H1 (cell line): ENCODE data around the gene DEXI. TPM values are rescaled to one million over a fixed set of nuclear protein-coding genes. Genes with fewer than 3 reads are reported as not detected.

Source experiments
- CTCF ChIA-PET: fragments of 300-600 bp; sonication (Branson Sonifier 250); formaldehyde crosslinking; loops from one replicate; lab custom pipeline; 2021; ENCODE audit not compliant: partially characterized antibody; lab: Charles Lee
- POLR2A ChIA-PET: fragments of 300-600 bp; sonication (Branson Sonifier 250); formaldehyde crosslinking; loops from one replicate; lab custom pipeline; 2021; ENCODE audit warnings: inconsistent platforms; ENCODE audit not compliant: partially characterized antibody; lab: Charles Lee
- DNase-seq, 2 experiments: peaks; one replicate each; pipeline versions ENCODE4 v3.0.0 to v3.0.0-alpha.2; 2010 to 2022; ENCODE audit warnings: low spot score in 2 of 2, low read depth in 1 of 2, mixed read lengths in 1 of 2
- FAIRE-seq: peaks from 2 replicates; lab custom pipeline; 2011; peaks lifted over from hg19 to GRCh38; lab: Jason Lieb, UNC
- H2AFZ ChIP-seq: 2 replicates; pipeline ENCODE4 v1.8.1; 2012; ENCODE audit warnings: low read length, inconsistent platforms
- H2AK5ac ChIP-seq: 2 replicates; pipeline ENCODE4 v1.6.1; 2013; ENCODE audit warnings: low read depth, low read length
- H2BK120ac ChIP-seq: replicated peaks from 2 replicates; pipeline ENCODE3; 2013; ENCODE audit warnings: low read depth, low read length, inconsistent platforms
- H2BK12ac ChIP-seq: 2 replicates; pipeline ENCODE4 v1.6.1; 2013; ENCODE audit warnings: low read depth, low read length
- H2BK15ac ChIP-seq: 2 replicates; pipeline ENCODE4 v1.6.1; 2013; ENCODE audit warnings: low read length
- H2BK20ac ChIP-seq: 2 replicates; pipeline ENCODE4 v1.6.1; 2013; ENCODE audit warnings: low read length
- H2BK5ac ChIP-seq: 2 replicates; pipeline ENCODE4 v1.6.1; 2013; ENCODE audit warnings: low read depth, low read length
- H3K14ac ChIP-seq: 2 replicates; pipeline ENCODE4 v1.6.1; 2013; ENCODE audit warnings: inconsistent platforms; ENCODE audit not compliant: insufficient read length
- H3K18ac ChIP-seq: 2 replicates; pipeline ENCODE4 v1.6.1; 2013; ENCODE audit warnings: low read length; ENCODE audit errors: extremely low read depth
- H3K23ac ChIP-seq: 2 replicates; pipeline ENCODE4 v1.6.1; 2013; ENCODE audit warnings: inconsistent platforms; ENCODE audit not compliant: insufficient read length
- H3K23me2 ChIP-seq: 2 replicates; pipeline ENCODE4 v1.6.1; 2013; ENCODE audit warnings: low read depth, low read length
- H3K27ac ChIP-seq: 2 replicates; pipeline ENCODE4 v1.6.1; 2011; ENCODE audit warnings: low read depth, low read length, inconsistent platforms
- H3K27me3 ChIP-seq, 4 experiments: replicated peaks in 1 of 4; 1 replicate in 1 of 4; 2 replicates in 3 of 4; pipeline versions ENCODE4 v1.6.1 to v1.8.1; 2011 to 2013; ENCODE audit warnings: low read length in 3 of 4, mild to moderate bottlenecking in 3 of 4, inconsistent platforms in 2 of 4, mixed read lengths in 2 of 4, moderate library complexity in 1 of 4; ENCODE audit not compliant: control insufficient read depth in 3 of 4, insufficient read depth in 3 of 4; ENCODE audit errors: extremely low read depth in 1 of 4
- H3K36me3 ChIP-seq, 4 experiments: 2 replicates each; pipeline versions ENCODE4 v1.6.1 to v1.8.1; 2011 to 2013; ENCODE audit warnings: mild to moderate bottlenecking in 4 of 4, low read length in 3 of 4, moderate library complexity in 2 of 4, control low read depth in 1 of 4, inconsistent platforms in 1 of 4; ENCODE audit not compliant: insufficient read depth in 4 of 4, control insufficient read depth in 2 of 4
- H3K4ac ChIP-seq: replicated peaks from 2 replicates; pipeline ENCODE3; 2013; ENCODE audit warnings: low read length, low read depth, mixed read lengths, inconsistent platforms; ENCODE audit not compliant: insufficient read length
- H3K4me1 ChIP-seq, 4 experiments: replicated peaks in 1 of 4; 1 replicate in 1 of 4; 2 replicates in 3 of 4; pipeline versions ENCODE4 v1.6.1 to v1.8.1; 2011 to 2013; ENCODE audit warnings: low read length in 3 of 4, inconsistent platforms in 2 of 4, mixed read lengths in 1 of 4; ENCODE audit not compliant: insufficient read depth in 4 of 4, control insufficient read depth in 3 of 4
- H3K4me2 ChIP-seq, 2 experiments: 2 replicates each; pipeline versions ENCODE4 v1.6.1 to v1.8.1; 2011 to 2013; ENCODE audit warnings: low read depth in 2 of 2, low read length in 2 of 2, control low read depth in 1 of 2, inconsistent platforms in 1 of 2, mild to moderate bottlenecking in 1 of 2; ENCODE audit not compliant: insufficient read depth in 1 of 2
- H3K4me3 ChIP-seq, 4 experiments: fragments of 200-600, 300-600 bp in 1 of 4; sonication (generic), shearing (Covaris generic), sonication (Bioruptor Twin) in 1 of 4; 2 replicates each; pipeline versions ENCODE4 v1.5.1 to v1.8.1; 2011 to 2016; ENCODE audit warnings: low read length in 4 of 4, low read depth in 3 of 4, control low read depth in 2 of 4, inconsistent platforms in 2 of 4, mild to moderate bottlenecking in 2 of 4, mixed read lengths in 1 of 4, moderate library complexity in 1 of 4; ENCODE audit not compliant: insufficient read depth in 2 of 4; ENCODE audit errors: extremely low read depth in 1 of 4
- H3K56ac ChIP-seq: replicated peaks from 2 replicates; pipeline ENCODE3; 2013; ENCODE audit warnings: low read depth, mild to moderate bottlenecking, mixed read lengths, low read length, inconsistent platforms; ENCODE audit not compliant: insufficient read length
- H3K79me1 ChIP-seq: 2 replicates; pipeline ENCODE4 v1.6.1; 2013; ENCODE audit warnings: low read depth, low read length, control low read depth
- H3K79me2 ChIP-seq, 2 experiments: 2 replicates each; pipeline versions ENCODE4 v1.6.1 to v1.8.1; 2012 to 2013; ENCODE audit warnings: low read length in 2 of 2, mild to moderate bottlenecking in 2 of 2, inconsistent platforms in 1 of 2; ENCODE audit not compliant: insufficient read depth in 2 of 2, control insufficient read depth in 1 of 2
- H3K9ac ChIP-seq, 4 experiments: replicated peaks in 1 of 4; 1 replicate in 1 of 4; 2 replicates in 3 of 4; pipeline versions ENCODE4 v1.6.1 to v1.8.1; 2011 to 2013; ENCODE audit warnings: low read depth in 3 of 4, low read length in 3 of 4, control low read depth in 2 of 4, mild to moderate bottlenecking in 2 of 4, moderate library complexity in 2 of 4, inconsistent platforms in 1 of 4; ENCODE audit errors: extremely low read depth in 1 of 4
- H3K9me3 ChIP-seq, 2 experiments: 2 replicates each; pipeline versions ENCODE4 v1.6.1 to v1.8.1; 2012 to 2013; ENCODE audit warnings: mild to moderate bottlenecking in 2 of 2, moderate library complexity in 2 of 2, control low read depth in 1 of 2, inconsistent platforms in 1 of 2, low read depth in 1 of 2, low read length in 1 of 2, mixed read lengths in 1 of 2; ENCODE audit not compliant: insufficient read depth in 2 of 2
- H4K20me1 ChIP-seq, 2 experiments: replicated peaks in 1 of 2; 2 replicates each; pipeline versions ENCODE3 to v1.8.1; 2011 to 2013; ENCODE audit warnings: inconsistent platforms in 2 of 2, low read length in 2 of 2, mild to moderate bottlenecking in 1 of 2; ENCODE audit not compliant: insufficient read depth in 2 of 2, control insufficient read depth in 1 of 2
- H4K5ac ChIP-seq: 2 replicates; pipeline ENCODE4 v1.6.1; 2013; ENCODE audit warnings: low read length, low read depth, mixed read lengths, inconsistent platforms; ENCODE audit not compliant: insufficient read length
- H4K8ac ChIP-seq: 2 replicates; pipeline ENCODE4 v1.8.0; 2013; ENCODE audit warnings: mild to moderate bottlenecking, moderate library complexity, low read length, inconsistent platforms; ENCODE audit not compliant: insufficient read depth; ENCODE audit errors: extremely low read depth
- H4K91ac ChIP-seq: replicated peaks from 2 replicates; pipeline ENCODE3; 2013; ENCODE audit warnings: low read length, mixed read lengths, inconsistent platforms; ENCODE audit not compliant: insufficient read length
- CTBP2 ChIP-seq: IDR thresholded peaks from 2 replicates; pipeline ENCODE4 v1.7.0; 2011; ENCODE audit warnings: borderline replicate concordance, mild to moderate bottlenecking, moderate library complexity, mixed read lengths, low read length; ENCODE audit not compliant: insufficient read depth, insufficient read length
- GABPA ChIP-seq: IDR thresholded peaks from 2 replicates; pipeline ENCODE4 v1.6.1; 2011; ENCODE audit warnings: mild to moderate bottlenecking, low read length, moderate library complexity, borderline replicate concordance; ENCODE audit not compliant: insufficient read depth
- NRF1 ChIP-seq: IDR thresholded peaks from 2 replicates; pipeline ENCODE4 v1.6.1; 2011; ENCODE audit warnings: mild to moderate bottlenecking, low read depth, low read length, improper control_type of control experiment
- PHF8 ChIP-seq: fragments of 200-600 bp; sonication (generic); conservative IDR thresholded peaks from 2 replicates; pipeline ENCODE4 v1.7.1; 2012; ENCODE audit warnings: low read depth, mild to moderate bottlenecking, inconsistent platforms, low read length, moderate library complexity
- RNF2 ChIP-seq: fragments of 200-900, 300-1000 bp; sonication (generic); IDR thresholded peaks from 2 replicates; pipeline ENCODE4 v1.7.1; 2016; ENCODE audit warnings: borderline replicate concordance, low read depth, mild to moderate bottlenecking, antibody characterized with exemption, low read length; ENCODE audit not compliant: poor library complexity, severe bottlenecking; ENCODE audit errors: missing control alignments
- RXRA ChIP-seq: IDR thresholded peaks from 2 replicates; pipeline ENCODE4 v1.6.1; 2011; ENCODE audit warnings: low read depth, mild to moderate bottlenecking, low read length, moderate library complexity; ENCODE audit not compliant: insufficient read depth
- TAF1 ChIP-seq: IDR thresholded peaks from 2 replicates; pipeline ENCODE4 v1.6.1; 2011; ENCODE audit warnings: mild to moderate bottlenecking, low read depth, low read length
- TBP ChIP-seq: IDR thresholded peaks from 2 replicates; pipeline ENCODE4 v1.6.1; 2011; ENCODE audit warnings: low read depth, low read length, improper control_type of control experiment
- WGBS, 2 experiments: shearing (Covaris generic) in 1 of 2; methylation state at CpG; one replicate each; pipeline versions ENCODE4 v1.1.6 to v1.1.7; 2013 to 2015; ENCODE audit warnings: low lambda C conversion rate in 2 of 2, mixed read lengths in 2 of 2, inconsistent platforms in 1 of 2, low coverage in 1 of 2, missing lambda C conversion rate in 1 of 2; ENCODE audit not compliant: insufficient replicate concordance in 2 of 2, insufficient coverage in 1 of 2, insufficient read length in 1 of 2; ENCODE audit errors: extremely low coverage in 1 of 2, missing lambda C conversion rate in 1 of 2; 5-methylcytosine and 5-hydroxymethylcytosine counted together
- polyA plus RNA-seq, 7 experiments: library from polyadenylated mRNA; depleted of rRNA in 3 of 7; stranded (reverse) in 5 of 7; unstranded in 2 of 7; fragments of >200 nt in 5 of 7; fragments of 200-250 nt in 2 of 7; gene quantifications; 1 replicate in 5 of 7; 2 replicates in 1 of 7; 4 replicates in 1 of 7; pipeline versions ENCODE4 v1.2.1 to v1.2.3, GENCODE V29; 2011 to 2013; ENCODE audit warnings: missing spikeins in 2 of 7, mixed read lengths in 2 of 7
- total RNA-seq: library from RNA; stranded (reverse); fragmentation: NEBNext Ultra II Directional; extraction: Animal tissue kit (Norgen Biotek cat#: 25700); gene quantifications from 2 replicates; pipeline ENCODE4 v1.2.1, GENCODE V29; 2021
- TF ChIP-seq, protein P1 (sequence below), 3 experiments: IDR thresholded peaks; 1 replicate in 2 of 3; 2 replicates in 1 of 3; pipeline versions ENCODE4 v1.5.1 to v1.6.1; 2011; ENCODE audit warnings: low read length in 3 of 3, mild to moderate bottlenecking in 3 of 3, inconsistent platforms in 2 of 3, low read depth in 1 of 3, moderate library complexity in 1 of 3; ENCODE audit not compliant: insufficient read depth in 1 of 3; ENCODE audit errors: control extremely low read depth in 1 of 3

DEXI gene
- total and polyA plus RNA-seq, 2 of the 8 experiments (the other 6 are each of a cell fraction or from before 2014, with no cell fraction given), result 39.5 to 47.3 TPM

DNA sequence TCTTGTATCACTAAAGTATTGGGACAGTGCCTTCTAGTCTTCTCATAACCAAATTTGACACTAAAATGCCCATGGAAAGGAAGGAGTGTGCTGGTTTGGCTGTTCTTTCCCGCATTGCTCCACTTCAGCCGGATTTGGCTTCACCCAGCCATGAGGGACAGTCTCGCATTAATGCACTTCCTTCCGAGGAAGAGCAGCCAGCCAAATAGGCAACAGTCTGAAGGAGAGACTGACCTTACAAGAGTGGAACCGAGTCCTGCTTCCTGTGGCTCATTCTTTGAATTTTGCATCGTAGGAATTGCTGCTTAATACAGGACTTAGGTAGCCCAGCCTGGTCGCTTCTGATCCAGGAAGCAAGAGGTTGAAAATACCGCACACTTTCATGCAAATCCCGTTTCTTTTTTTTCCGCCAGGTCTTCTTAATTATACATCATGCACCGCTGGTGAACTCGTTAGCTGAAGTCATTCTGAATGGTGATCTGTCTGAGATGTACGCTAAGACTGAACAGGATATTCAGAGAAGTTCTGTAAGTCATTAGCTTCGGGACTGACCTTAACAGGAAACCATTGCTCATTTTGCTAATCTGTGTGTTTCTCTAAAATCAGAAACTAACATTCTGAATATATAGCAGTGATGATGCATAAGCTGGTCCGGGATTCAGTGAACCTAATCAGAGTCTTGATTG, 40.3 kb upstream of the DEXI start:
- H3K4me1 ChIP-seq, result 0 out of 7 replicates have a peak, but pooled peaks cover 0 to 2% (median 0%) of the 10 kb centered on the region in 4 experiments
- CTCF ChIA-PET, result interaction anchor here (0.7 to 6.2 kb wide), 17 partner anchors 8 to 405 kb away, joined by 3 to 67 read pairs (median 4); no protein-coding TSS in a partner anchor
- no peak overlapping the region for H2BK120ac ChIP-seq
- H3K4me2 ChIP-seq, result no peak overlapping the region
- no peak overlapping the region for H3K23ac ChIP-seq
- no peaks in the 10 kb centered on the region; a peak in 1 of 8 replicates for H3K36me3 ChIP-seq
- no peak overlapping the region for H3K14ac ChIP-seq
- no peak overlapping the region for H3K56ac ChIP-seq
- H2AFZ ChIP-seq, result no peak overlapping the region
- no peak overlapping the region for H2BK12ac ChIP-seq
- H3K27ac ChIP-seq, result no peak overlapping the region
- H2BK20ac ChIP-seq, result no peak overlapping the region
- no peaks in the 10 kb centered on the region for H3K79me1 ChIP-seq
- H4K20me1 ChIP-seq, result peaks cover 0 to 3% of the 10 kb centered on the region in 2 experiments
- no peaks in the 10 kb centered on the region for H3K23me2 ChIP-seq
- H4K8ac ChIP-seq, result no peak overlapping the region
- H2BK15ac ChIP-seq, result no peak overlapping the region
- H3K9me3 ChIP-seq, result no peaks in the 10 kb centered on the region
- no peak overlapping the region for H3K18ac ChIP-seq
- no peak overlapping the region for H2AK5ac ChIP-seq
- no peaks in the 10 kb centered on the region for H3K79me2 ChIP-seq
- H3K4me3 ChIP-seq, result no peak overlapping the region
- H4K5ac ChIP-seq, result no peak overlapping the region
- no peak overlapping the region for H4K91ac ChIP-seq
- no peak overlapping the region for H3K4ac ChIP-seq
- no peak overlapping the region for H3K9ac ChIP-seq
- FAIRE-seq (no peak), DNase-seq (no peak)
- H2BK5ac ChIP-seq, result no peak overlapping the region
- H3K27me3 ChIP-seq, result no peaks in the 10 kb centered on the region
- POLR2A ChIA-PET, result interaction anchor here (0.6 kb wide), 1 partner anchor 384 kb away, joined by 3 read pairs; no protein-coding TSS in a partner anchor
- WGBS, 2 experiments, result 83% methylated on average over 15 of the region's 15 CpGs; no CpG with 5 or more reads in 1 of the 2 experiments
- TF ChIP-seq RXRA, result no peak
- TF ChIP-seq, protein P1, sequence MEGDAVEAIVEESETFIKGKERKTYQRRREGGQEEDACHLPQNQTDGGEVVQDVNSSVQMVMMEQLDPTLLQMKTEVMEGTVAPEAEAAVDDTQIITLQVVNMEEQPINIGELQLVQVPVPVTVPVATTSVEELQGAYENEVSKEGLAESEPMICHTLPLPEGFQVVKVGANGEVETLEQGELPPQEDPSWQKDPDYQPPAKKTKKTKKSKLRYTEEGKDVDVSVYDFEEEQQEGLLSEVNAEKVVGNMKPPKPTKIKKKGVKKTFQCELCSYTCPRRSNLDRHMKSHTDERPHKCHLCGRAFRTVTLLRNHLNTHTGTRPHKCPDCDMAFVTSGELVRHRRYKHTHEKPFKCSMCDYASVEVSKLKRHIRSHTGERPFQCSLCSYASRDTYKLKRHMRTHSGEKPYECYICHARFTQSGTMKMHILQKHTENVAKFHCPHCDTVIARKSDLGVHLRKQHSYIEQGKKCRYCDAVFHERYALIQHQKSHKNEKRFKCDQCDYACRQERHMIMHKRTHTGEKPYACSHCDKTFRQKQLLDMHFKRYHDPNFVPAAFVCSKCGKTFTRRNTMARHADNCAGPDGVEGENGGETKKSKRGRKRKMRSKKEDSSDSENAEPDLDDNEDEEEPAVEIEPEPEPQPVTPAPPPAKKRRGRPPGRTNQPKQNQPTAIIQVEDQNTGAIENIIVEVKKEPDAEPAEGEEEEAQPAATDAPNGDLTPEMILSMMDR (IDR thresholded peaks at IDR 0.05; ENCODE audit: control extremely low read depth in 1 of 3, insufficient read depth in 1 of 3, low read depth in 1 of 3, low read length in 3 of 3), result no peak
- TF ChIP-seq TBP, result no peak
- TF ChIP-seq CTBP2, result no peak
- no peak for TF ChIP-seq RNF2
- no peak for TF ChIP-seq GABPA
- no peak for TF ChIP-seq TAF1
- no peak for TF ChIP-seq PHF8
- no peak for TF ChIP-seq NRF1
